GM12878 (cell line): ENCODE measurements around the gene OSGIN1. TPM values are rescaled to one million over a fixed set of nuclear protein-coding genes. Genes with fewer than 3 reads are reported as not detected.

Experiments
- ATAC-seq: fragments of 200-7000 bp; cut with Tn5 transposase; 3 replicates; pipeline ENCODE4 v1.9.1; 2020; ENCODE audit warnings: mild to moderate bottlenecking, moderate library complexity
- BruUV-seq: library from RNA; stranded (reverse); fragments of 400-500 nt; replicated peaks from 2 replicates; lab custom pipeline; 2021; lab: Mats Ljungman, UMichigan
- CTCF ChIA-PET: fragments of 300-600 bp; sonication (Branson Sonifier 250); formaldehyde crosslinking; extraction: SDS; loops from one replicate; lab custom pipeline; 2021; ENCODE audit warnings: inconsistent platforms; lab: Yijun Ruan, JAX
- POLR2A ChIA-PET: fragments of 350-600 bp; formaldehyde crosslinking; extraction: SDS; loops from one replicate; lab custom pipeline; 2021; ENCODE audit warnings: inconsistent platforms; lab: Charles Lee
- RAD21 ChIA-PET: fragments of 300-600 bp; sonication (Branson Sonifier 250); formaldehyde crosslinking; loops from one replicate; lab custom pipeline; 2023; ENCODE audit warnings: antibody characterized with exemption; ENCODE audit not compliant: unreplicated experiment; lab: Charles Lee
- SMC1A ChIA-PET: fragments of 300-600 bp; sonication (Branson Sonifier 250); formaldehyde crosslinking; loops from one replicate; lab custom pipeline; 2023; ENCODE audit not compliant: unreplicated experiment, uncharacterized antibody; lab: Charles Lee
- DNase-seq: peaks from one replicate; pipeline ENCODE4 v3.0.0-alpha.2; 2011; ENCODE audit warnings: low read depth, low spot score
- FAIRE-seq: peaks from 3 replicates; lab custom pipeline; 2011; peaks lifted over from hg19 to GRCh38; lab: Jason Lieb, UNC
- H2AFZ ChIP-seq: 2 replicates; pipeline ENCODE4 v1.6.0; 2011; ENCODE audit warnings: low read depth, low read length, control low read depth; ENCODE audit not compliant: control insufficient read depth
- H3K27ac ChIP-seq: 2 replicates; pipeline ENCODE4 v1.5.1; 2011; ENCODE audit warnings: control low read depth; ENCODE audit not compliant: control insufficient read depth, insufficient read depth
- H3K27me3 ChIP-seq, 2 experiments: replicated peaks in 1 of 2; 2 replicates each; pipeline versions ENCODE4 v1.6.0 to v1.6.1; 2011; ENCODE audit warnings: low read length in 1 of 2; ENCODE audit not compliant: control insufficient read depth in 2 of 2, insufficient read depth in 2 of 2
- H3K36me3 ChIP-seq, 2 experiments: 2 replicates each; pipeline ENCODE4 v1.5.1; 2011; ENCODE audit warnings: low read length in 1 of 2; ENCODE audit not compliant: control insufficient read depth in 2 of 2, insufficient read depth in 2 of 2
- H3K4me1 ChIP-seq: 2 replicates; pipeline ENCODE4 v1.6.1; 2011; ENCODE audit warnings: mild to moderate bottlenecking, low read length, moderate library complexity, mixed read lengths; ENCODE audit not compliant: control insufficient read depth, insufficient read depth
- H3K4me2 ChIP-seq: 2 replicates; pipeline ENCODE4 v1.6.0; 2011; ENCODE audit warnings: control low read depth; ENCODE audit not compliant: control insufficient read depth, insufficient read depth
- H3K4me3 ChIP-seq: fragments of 200-600 bp; sonication (generic); 2 replicates; pipeline ENCODE4 v1.5.1; 2016
- H3K79me2 ChIP-seq: 2 replicates; pipeline ENCODE4 v1.6.0; 2011; ENCODE audit warnings: low read length; ENCODE audit not compliant: control insufficient read depth, insufficient read depth
- H3K9ac ChIP-seq: 2 replicates; pipeline ENCODE4 v1.8.0; 2011; ENCODE audit warnings: low read length, control low read depth, mixed read lengths; ENCODE audit not compliant: control insufficient read depth, insufficient read depth
- H3K9me3 ChIP-seq: replicated peaks from 3 replicates; pipeline ENCODE4 v1.5.1; 2011; ENCODE audit warnings: mild to moderate bottlenecking, low read length; ENCODE audit not compliant: control insufficient read depth, insufficient read depth
- H4K20me1 ChIP-seq: 2 replicates; pipeline ENCODE4 v1.6.0; 2011; ENCODE audit not compliant: control insufficient read depth, insufficient read depth
- CREM ChIP-seq: IDR thresholded peaks from 2 replicates; pipeline ENCODE4 v1.6.1; 2014; ENCODE audit warnings: antibody characterized with exemption, low read depth
- IRF4 ChIP-seq: IDR thresholded peaks from 2 replicates; pipeline ENCODE4 v1.6.1; 2011; ENCODE audit warnings: low read depth, low read length
- JUNB ChIP-seq: IDR thresholded peaks from 2 replicates; pipeline ENCODE4 v1.6.1; 2016; ENCODE audit warnings: antibody characterized with exemption, mild to moderate bottlenecking
- MEF2A ChIP-seq: IDR thresholded peaks from 2 replicates; pipeline ENCODE4 v1.6.1; 2011; ENCODE audit warnings: low read depth, mild to moderate bottlenecking, low read length, moderate library complexity; ENCODE audit not compliant: insufficient read depth
- MTA2 ChIP-seq: fragments of 450-650 bp; IDR thresholded peaks from 2 replicates; pipeline ENCODE4 v1.6.1; 2016; ENCODE audit warnings: low read depth, mild to moderate bottlenecking, moderate library complexity
- NFXL1 ChIP-seq: fragments of 450-650 bp; IDR thresholded peaks from 2 replicates; pipeline ENCODE4 v1.6.1; 2017; ENCODE audit warnings: antibody characterized with exemption, mild to moderate bottlenecking, borderline replicate concordance
- NR2C1 ChIP-seq: fragments of 450-650 bp; IDR thresholded peaks from 2 replicates; pipeline ENCODE4 v1.6.1; 2017; ENCODE audit warnings: antibody characterized with exemption, mild to moderate bottlenecking, moderate library complexity
- NRF1 ChIP-seq: conservative IDR thresholded peaks from 2 replicates; pipeline ENCODE4 v1.6.1; 2011; ENCODE audit warnings: mild to moderate bottlenecking, low read depth, low read length, improper control_type of control experiment
- PML ChIP-seq: IDR thresholded peaks from 2 replicates; pipeline ENCODE4 v1.6.1; 2012; ENCODE audit warnings: low read length, inconsistent platforms
- SPI1 ChIP-seq: IDR thresholded peaks from 2 replicates; pipeline ENCODE4 v1.6.1; 2011; ENCODE audit warnings: low read depth, mild to moderate bottlenecking, low read length, moderate library complexity, borderline replicate concordance; ENCODE audit not compliant: insufficient read depth
- SRF ChIP-seq, 2 experiments: IDR thresholded peaks; 2 replicates each; pipeline ENCODE4 v1.6.1; 2011; ENCODE audit warnings: low read depth in 2 of 2, low read length in 2 of 2, mild to moderate bottlenecking in 1 of 2, moderate library complexity in 1 of 2
- ZNF24 ChIP-seq: fragments of 450-650 bp; IDR thresholded peaks from 2 replicates; pipeline ENCODE4 v1.6.1; 2017; ENCODE audit warnings: antibody characterized with exemption, mild to moderate bottlenecking
- WGBS: methylation state at CpG from one replicate; pipeline ENCODE4 v1.1.6; 2016; ENCODE audit warnings: low lambda C conversion rate; ENCODE audit not compliant: insufficient replicate concordance, insufficient coverage; ENCODE audit errors: missing lambda C conversion rate; 5-methylcytosine and 5-hydroxymethylcytosine counted together
- in situ Hi-C: fragments of 300-500 bp; cut with MboI; formaldehyde crosslinking; loops from 9 replicates; pipeline ENCODE4 v1.14.3; 2018; ENCODE audit warnings: mixed read lengths
- intact Hi-C: fragments of 100-400 bp; cut with micrococcal nuclease; formaldehyde crosslinking; loops from one replicate; pipeline ENCODE4 v1.14.2; 2022; ENCODE audit not compliant: unreplicated experiment
- polyA plus RNA-seq, 11 experiments: library from polyadenylated mRNA; depleted of rRNA in 4 of 11; unstranded in 6 of 11; stranded (reverse) in 5 of 11; fragments of >200 nt; fragmentation: Nextera tagmentation in 4 of 11; fragmentation: Illumina TruSeq in 1 of 11; extraction: Ambion mirVana in 4 of 11; extraction: Trizol in 1 of 11; gene quantifications; 1 replicate in 1 of 11; 2 replicates in 10 of 11; pipeline versions ENCODE4 v1.2.1 to v1.2.3, GENCODE V29; 2011 to 2016; ENCODE audit warnings: inconsistent platforms in 2 of 11, missing spikeins in 2 of 11, low read depth in 1 of 11
- total RNA-seq, 4 experiments: library from RNA; depleted of rRNA in 3 of 4; stranded (reverse); fragments of >200 nt in 3 of 4; fragmentation: Illumina TruSeq in 1 of 4; extraction: Trizol in 1 of 4; gene quantifications; 2 replicates each; pipeline versions ENCODE4 v1.2.1 to v1.2.3, GENCODE V29; 2013 to 2021
- TF ChIP-seq, protein P1 (sequence below): IDR thresholded peaks from 2 replicates; pipeline ENCODE4 v1.6.1; 2011; ENCODE audit warnings: low read depth, low read length, improper control_type of control experiment, borderline replicate concordance
- TF ChIP-seq, protein P2 (sequence below): IDR thresholded peaks from 2 replicates; pipeline ENCODE4 v1.6.1; 2012; ENCODE audit warnings: low read depth, low read length, improper control_type of control experiment
- TF ChIP-seq, protein P3 (sequence below): fragments of 450-650 bp; IDR thresholded peaks from 2 replicates; pipeline ENCODE4 v1.6.1; 2017; ENCODE audit warnings: mild to moderate bottlenecking, low read depth, inconsistent platforms; ENCODE audit not compliant: poor library complexity, severe bottlenecking
- TF ChIP-seq, protein P4 (sequence below): IDR thresholded peaks from 2 replicates; pipeline ENCODE4 v1.6.1; 2011; ENCODE audit warnings: borderline replicate concordance, low read depth, mild to moderate bottlenecking, moderate library complexity, low read length; ENCODE audit not compliant: insufficient read depth, poor library complexity, severe bottlenecking
- TF ChIP-seq, protein P5 (sequence below): IDR thresholded peaks from 2 replicates; pipeline ENCODE4 v1.6.1; 2011; ENCODE audit warnings: low read depth, mild to moderate bottlenecking, low read length, moderate library complexity, borderline replicate concordance; ENCODE audit errors: extremely low read depth

OSGIN1 gene
- total and polyA plus RNA-seq, 10 of the 15 experiments (the other 5 are each of a cell fraction or from before 2014, with no cell fraction given): 0.06 to 0.18 (median 0.13) TPM; not detected in 5

DNA sequence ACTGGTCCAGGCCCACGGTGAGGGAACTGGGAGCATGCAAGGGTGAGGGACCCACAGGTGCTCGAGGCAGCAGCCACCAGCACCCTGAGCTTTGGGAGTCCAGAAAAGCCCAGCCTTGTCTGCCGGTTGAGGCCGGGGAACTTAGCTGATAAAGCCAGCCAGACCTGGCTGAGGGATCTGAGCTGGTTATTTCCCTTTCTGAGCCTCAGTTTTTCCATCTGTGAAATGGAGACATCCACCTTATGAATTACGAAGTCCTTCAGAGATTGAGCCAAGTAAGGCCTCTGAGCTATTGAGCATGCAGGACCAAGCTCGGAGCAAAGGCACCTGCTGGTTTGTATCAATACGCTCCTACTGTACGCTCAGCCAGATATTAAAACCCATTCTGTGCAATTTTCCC is 28.8 kb downstream of the OSGIN1 start (continued):
- TF ChIP-seq, protein P1, sequence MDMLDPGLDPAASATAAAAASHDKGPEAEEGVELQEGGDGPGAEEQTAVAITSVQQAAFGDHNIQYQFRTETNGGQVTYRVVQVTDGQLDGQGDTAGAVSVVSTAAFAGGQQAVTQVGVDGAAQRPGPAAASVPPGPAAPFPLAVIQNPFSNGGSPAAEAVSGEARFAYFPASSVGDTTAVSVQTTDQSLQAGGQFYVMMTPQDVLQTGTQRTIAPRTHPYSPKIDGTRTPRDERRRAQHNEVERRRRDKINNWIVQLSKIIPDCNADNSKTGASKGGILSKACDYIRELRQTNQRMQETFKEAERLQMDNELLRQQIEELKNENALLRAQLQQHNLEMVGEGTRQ: no peak
- TF ChIP-seq NFXL1 (no peak), IRF4 (no peak), MTA2 (no peak), PML (no peak)

DNA sequence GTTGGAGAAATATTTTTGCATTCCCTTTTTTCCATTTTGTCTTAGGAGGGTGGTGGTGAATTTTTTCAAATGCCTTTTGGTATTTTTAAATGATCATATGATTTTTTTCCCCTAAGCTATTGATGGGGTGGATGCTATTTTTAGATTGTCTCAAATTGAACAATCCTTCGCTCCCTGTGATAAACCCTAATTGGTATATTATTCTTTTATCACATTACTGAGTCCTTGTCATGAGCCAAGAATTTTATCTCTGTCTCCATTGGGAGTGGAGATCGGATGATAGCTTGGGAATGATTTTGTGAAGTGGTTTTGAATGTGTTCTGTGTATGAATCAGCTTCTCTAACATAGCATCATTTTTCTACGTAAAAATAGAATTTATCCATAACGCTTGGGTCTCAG is 30.5 kb downstream of the OSGIN1 start:
- H3K4me1 ChIP-seq: no peaks in the 10 kb centered on the region
- no peak overlapping the region for H3K9ac ChIP-seq
- H4K20me1 ChIP-seq: no peaks in the 10 kb centered on the region
- H3K4me3 ChIP-seq: no peak overlapping the region
- ATAC-seq (no peak), DNase-seq (no peak), FAIRE-seq (no peak)
- intact Hi-C loops: no loop called here
- H2AFZ ChIP-seq: no peak overlapping the region
- RAD21 ChIA-PET: no interaction called here
- no peaks in the 10 kb centered on the region for H3K36me3 ChIP-seq
- in situ Hi-C loops: no loop called here
- no peak for TF ChIP-seq NR2C1
- TF ChIP-seq SRF (IDR thresholded peaks at IDR 0.05; ENCODE audit: low read depth in 2 of 2, low read length in 2 of 2): no peak
- TF ChIP-seq, protein P2, sequence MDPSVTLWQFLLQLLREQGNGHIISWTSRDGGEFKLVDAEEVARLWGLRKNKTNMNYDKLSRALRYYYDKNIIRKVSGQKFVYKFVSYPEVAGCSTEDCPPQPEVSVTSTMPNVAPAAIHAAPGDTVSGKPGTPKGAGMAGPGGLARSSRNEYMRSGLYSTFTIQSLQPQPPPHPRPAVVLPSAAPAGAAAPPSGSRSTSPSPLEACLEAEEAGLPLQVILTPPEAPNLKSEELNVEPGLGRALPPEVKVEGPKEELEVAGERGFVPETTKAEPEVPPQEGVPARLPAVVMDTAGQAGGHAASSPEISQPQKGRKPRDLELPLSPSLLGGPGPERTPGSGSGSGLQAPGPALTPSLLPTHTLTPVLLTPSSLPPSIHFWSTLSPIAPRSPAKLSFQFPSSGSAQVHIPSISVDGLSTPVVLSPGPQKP: no peak
- TF ChIP-seq, protein P3, sequence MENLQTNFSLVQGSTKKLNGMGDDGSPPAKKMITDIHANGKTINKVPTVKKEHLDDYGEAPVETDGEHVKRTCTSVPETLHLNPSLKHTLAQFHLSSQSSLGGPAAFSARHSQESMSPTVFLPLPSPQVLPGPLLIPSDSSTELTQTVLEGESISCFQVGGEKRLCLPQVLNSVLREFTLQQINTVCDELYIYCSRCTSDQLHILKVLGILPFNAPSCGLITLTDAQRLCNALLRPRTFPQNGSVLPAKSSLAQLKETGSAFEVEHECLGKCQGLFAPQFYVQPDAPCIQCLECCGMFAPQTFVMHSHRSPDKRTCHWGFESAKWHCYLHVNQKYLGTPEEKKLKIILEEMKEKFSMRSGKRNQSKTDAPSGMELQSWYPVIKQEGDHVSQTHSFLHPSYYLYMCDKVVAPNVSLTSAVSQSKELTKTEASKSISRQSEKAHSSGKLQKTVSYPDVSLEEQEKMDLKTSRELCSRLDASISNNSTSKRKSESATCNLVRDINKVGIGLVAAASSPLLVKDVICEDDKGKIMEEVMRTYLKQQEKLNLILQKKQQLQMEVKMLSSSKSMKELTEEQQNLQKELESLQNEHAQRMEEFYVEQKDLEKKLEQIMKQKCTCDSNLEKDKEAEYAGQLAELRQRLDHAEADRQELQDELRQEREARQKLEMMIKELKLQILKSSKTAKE: no peak
- TF ChIP-seq, protein P4, sequence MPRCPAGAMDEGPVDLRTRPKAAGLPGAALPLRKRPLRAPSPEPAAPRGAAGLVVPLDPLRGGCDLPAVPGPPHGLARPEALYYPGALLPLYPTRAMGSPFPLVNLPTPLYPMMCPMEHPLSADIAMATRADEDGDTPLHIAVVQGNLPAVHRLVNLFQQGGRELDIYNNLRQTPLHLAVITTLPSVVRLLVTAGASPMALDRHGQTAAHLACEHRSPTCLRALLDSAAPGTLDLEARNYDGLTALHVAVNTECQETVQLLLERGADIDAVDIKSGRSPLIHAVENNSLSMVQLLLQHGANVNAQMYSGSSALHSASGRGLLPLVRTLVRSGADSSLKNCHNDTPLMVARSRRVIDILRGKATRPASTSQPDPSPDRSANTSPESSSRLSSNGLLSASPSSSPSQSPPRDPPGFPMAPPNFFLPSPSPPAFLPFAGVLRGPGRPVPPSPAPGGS: no peak
- TF ChIP-seq ZNF24: no peak
- TF ChIP-seq, protein P5, sequence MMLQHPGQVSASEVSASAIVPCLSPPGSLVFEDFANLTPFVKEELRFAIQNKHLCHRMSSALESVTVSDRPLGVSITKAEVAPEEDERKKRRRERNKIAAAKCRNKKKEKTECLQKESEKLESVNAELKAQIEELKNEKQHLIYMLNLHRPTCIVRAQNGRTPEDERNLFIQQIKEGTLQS: no peak
- TF ChIP-seq CREM: no peak
- TF ChIP-seq SPI1: no peak
- TF ChIP-seq JUNB: no peak
- no peak for TF ChIP-seq MEF2A
- TF ChIP-seq NRF1: no peak
- H3K27ac ChIP-seq: no peak overlapping the region
- CTCF ChIA-PET: interaction anchor here (0.8 kb wide), 1 partner anchor 29 kb away, joined by 3 read pairs; no protein-coding TSS in a partner anchor
- SMC1A ChIA-PET: no interaction called here
- 21% methylated on average over 4 of the region's 4 CpGs for WGBS
- H3K27me3 ChIP-seq: 0 out of 4 replicates have a peak, but pooled peaks cover 0 to 2% of the 10 kb centered on the region in 2 experiments
- no TSS peak for BruUV-seq
- H3K4me2 ChIP-seq: no peak overlapping the region
- H3K79me2 ChIP-seq: no peaks in the 10 kb centered on the region
- POLR2A ChIA-PET: no interaction called here
- no peaks in the 10 kb centered on the region; the same call in 2 of the 3 replicates for H3K9me3 ChIP-seq
